AG09309 (cell line): Measurements from ENCODE around the gene INSR.

Experiments
- DNase-seq: peaks from one replicate; pipeline ENCODE4 v3.0.0-alpha.2; 2010; ENCODE audit warnings: low read depth
- H3K4me3 ChIP-seq: 2 replicates; pipeline ENCODE4 v1.5.1; 2011; ENCODE audit warnings: mild to moderate bottlenecking, low read depth, low read length, moderate library complexity; ENCODE audit not compliant: control insufficient read depth
- TF ChIP-seq, protein P1 (sequence below): IDR thresholded peaks from 2 replicates; pipeline ENCODE4 v1.5.1; 2011; ENCODE audit warnings: mild to moderate bottlenecking, low read depth, low read length, inconsistent platforms; ENCODE audit not compliant: insufficient read depth, control insufficient read depth; ENCODE audit errors: missing control alignments

Gene INSR

DNA sequence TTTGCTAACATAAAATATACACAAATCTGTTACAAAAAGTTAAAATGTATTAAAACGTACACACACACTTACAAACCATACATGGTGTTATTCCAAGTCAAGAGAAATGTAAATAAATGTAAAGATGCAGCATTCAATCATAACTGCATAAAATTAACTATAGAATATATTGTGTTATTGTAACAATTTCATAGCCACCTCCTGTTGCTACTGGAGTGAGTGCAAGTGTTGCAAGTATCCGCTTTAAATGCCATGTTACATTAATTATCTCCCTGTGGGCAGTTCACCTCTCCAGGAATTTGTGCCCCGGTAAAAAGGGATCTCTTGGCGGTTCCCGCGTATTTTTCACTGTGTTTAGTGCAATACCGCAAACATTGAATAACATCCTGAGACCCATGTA lies 3.5 kb upstream of the INSR start:
- no peak overlapping the region for H3K4me3 ChIP-seq
- TF ChIP-seq, protein P1, sequence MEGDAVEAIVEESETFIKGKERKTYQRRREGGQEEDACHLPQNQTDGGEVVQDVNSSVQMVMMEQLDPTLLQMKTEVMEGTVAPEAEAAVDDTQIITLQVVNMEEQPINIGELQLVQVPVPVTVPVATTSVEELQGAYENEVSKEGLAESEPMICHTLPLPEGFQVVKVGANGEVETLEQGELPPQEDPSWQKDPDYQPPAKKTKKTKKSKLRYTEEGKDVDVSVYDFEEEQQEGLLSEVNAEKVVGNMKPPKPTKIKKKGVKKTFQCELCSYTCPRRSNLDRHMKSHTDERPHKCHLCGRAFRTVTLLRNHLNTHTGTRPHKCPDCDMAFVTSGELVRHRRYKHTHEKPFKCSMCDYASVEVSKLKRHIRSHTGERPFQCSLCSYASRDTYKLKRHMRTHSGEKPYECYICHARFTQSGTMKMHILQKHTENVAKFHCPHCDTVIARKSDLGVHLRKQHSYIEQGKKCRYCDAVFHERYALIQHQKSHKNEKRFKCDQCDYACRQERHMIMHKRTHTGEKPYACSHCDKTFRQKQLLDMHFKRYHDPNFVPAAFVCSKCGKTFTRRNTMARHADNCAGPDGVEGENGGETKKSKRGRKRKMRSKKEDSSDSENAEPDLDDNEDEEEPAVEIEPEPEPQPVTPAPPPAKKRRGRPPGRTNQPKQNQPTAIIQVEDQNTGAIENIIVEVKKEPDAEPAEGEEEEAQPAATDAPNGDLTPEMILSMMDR = no peak
- no peak for DNase-seq

DNA sequence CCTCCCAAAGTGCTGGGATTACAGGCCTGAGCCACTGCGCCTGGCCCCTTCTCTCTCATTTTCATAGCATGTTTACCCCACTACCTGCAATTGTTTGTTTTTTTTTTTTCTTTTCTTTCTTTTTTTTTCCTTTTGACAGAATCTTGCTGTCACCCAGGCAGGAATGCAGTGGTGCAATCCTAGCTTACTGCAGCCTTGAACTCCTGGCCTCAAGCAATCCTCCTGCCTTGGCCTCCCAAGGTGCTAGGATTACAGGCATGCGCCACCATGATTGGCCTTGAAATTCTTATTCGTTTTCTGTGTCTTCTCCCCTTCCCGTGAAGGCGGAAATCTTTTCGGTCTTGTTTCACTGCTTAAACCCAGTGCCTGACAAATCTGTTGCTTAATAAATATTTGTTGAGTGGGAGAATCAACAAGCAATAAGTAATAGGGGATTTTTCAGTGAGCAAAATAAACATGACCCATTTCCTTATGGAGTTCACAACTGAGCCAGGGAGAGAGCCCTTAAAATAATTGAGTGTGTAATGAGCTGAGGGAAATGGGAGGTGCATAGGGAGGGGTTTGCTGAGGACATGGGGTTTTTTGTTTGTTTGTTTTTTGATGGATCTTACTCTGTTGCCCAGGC lies 1.8 kb upstream of the INSR start:
- TF ChIP-seq, protein P1 = no peak

GRCh38 chr19:7294558-7295212 lies 471 bp upstream of the INSR start:
- H3K4me3 ChIP-seq = peak overlapping the region; percentile 75
- DNase-seq = no peak
- TF ChIP-seq, protein P1 = no peak

More for the DNA sequence above, 1.8 kb upstream of the INSR start:
- no peak for DNase-seq
- no peak overlapping the region for H3K4me3 ChIP-seq

- DNase-seq = no peak
- peak overlapping the region; percentile 75 for H3K4me3 ChIP-seq
- TF ChIP-seq, protein P1 = no peak
These were observed 1.1 kb downstream of the INSR start for GRCh38 chr19:7292950-7293761.

DNA sequence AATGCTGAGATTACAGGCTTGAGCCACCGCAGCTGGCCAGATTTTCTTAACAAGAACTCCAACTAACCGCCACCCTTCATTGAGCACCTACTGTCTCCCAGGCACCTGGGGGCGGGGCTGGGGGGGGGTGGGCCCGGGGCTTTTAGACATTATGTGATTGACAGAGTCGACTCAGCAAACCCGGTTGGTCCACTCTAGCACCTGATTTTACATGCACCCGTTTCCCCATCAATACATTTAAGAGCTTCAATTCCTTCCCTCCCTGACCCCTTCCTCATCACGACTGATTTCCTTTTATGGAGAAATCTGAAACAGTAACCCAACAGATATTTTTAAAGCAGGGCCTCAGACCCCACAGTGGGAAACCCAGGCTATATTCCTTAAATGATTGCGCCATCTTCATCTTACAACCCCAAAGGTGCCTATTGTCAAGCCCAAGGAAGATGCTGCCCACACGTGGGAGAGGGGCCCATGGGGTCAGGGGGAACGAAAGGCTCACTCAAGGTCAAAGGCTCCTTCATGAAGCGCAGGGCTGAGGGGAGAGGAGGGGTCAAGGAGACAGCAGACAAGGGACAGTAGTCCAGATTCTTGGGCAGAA lies 1.8 kb downstream of the INSR start:
- H3K4me3 ChIP-seq = no peak overlapping the region
- no peak for DNase-seq
- TF ChIP-seq, protein P1 = no peak

- DNase-seq = no peak
- TF ChIP-seq, protein P1 = no peak
- H3K4me3 ChIP-seq = no peak overlapping the region
These were observed 5.2 kb downstream of the INSR start for GRCh38 chr19:7288977-7289376.
